K562 (cell line): Measurements from ENCODE around the gene SRY. TPM values are rescaled to one million over a fixed set of nuclear protein-coding genes. Genes with fewer than 3 reads are reported as not detected.

Source experiments
- KLF1 ChIP-seq: fragments of 450-650 bp; IDR thresholded peaks from 2 replicates; pipeline ENCODE4 v1.6.1; 2016; ENCODE audit warnings: missing genetic modification characterization, missing compliant biosample characterization
- THRAP3 ChIP-seq: fragments of 450-650 bp; IDR thresholded peaks from 2 replicates; pipeline ENCODE4 v1.6.1; 2016; ENCODE audit warnings: mild to moderate bottlenecking, inconsistent platforms, borderline replicate concordance
- polyA plus RNA-seq, 8 experiments: library from polyadenylated mRNA; depleted of rRNA in 4 of 8; stranded (reverse) in 5 of 8; unstranded in 3 of 8; fragments of >200 nt; fragmentation: Nextera tagmentation in 2 of 8; fragmentation: Illumina TruSeq in 1 of 8; extraction: Ambion mirVana in 2 of 8; extraction: Trizol in 1 of 8; gene quantifications; 2 replicates each; pipeline versions ENCODE4 v1.2.1 to v1.2.3, GENCODE V29; 2011 to 2014; ENCODE audit warnings: inconsistent platforms in 1 of 8, missing spikeins in 1 of 8
- small RNA-seq: library from RNA; depleted of rRNA; stranded (forward); fragments of <200 nt; gene quantifications from one replicate; pipeline ENCODE3, GENCODE V24; 2014
- total RNA-seq, 7 experiments: library from RNA; depleted of rRNA in 6 of 7; stranded (reverse); fragments of >200 nt in 6 of 7; fragmentation: Illumina TruSeq in 2 of 7; extraction: Trizol in 2 of 7; gene quantifications; 2 replicates each; pipeline versions ENCODE4 v1.2.1 to v1.2.3, GENCODE V29; 2011 to 2021; ENCODE audit warnings: low replicate concordance in 1 of 7
- TF ChIP-seq, protein P1 (sequence below): fragments of 250-450 bp; sonication (Bioruptor Pico); IDR thresholded peaks from 2 replicates; pipeline ENCODE4 v1.8.0; 2022; ENCODE audit warnings: inconsistent platforms

Gene SRY
- total and polyA plus RNA-seq, 9 of the 15 experiments (the other 6 are each of a cell fraction or from before 2014, with no cell fraction given): not detected

DNA sequence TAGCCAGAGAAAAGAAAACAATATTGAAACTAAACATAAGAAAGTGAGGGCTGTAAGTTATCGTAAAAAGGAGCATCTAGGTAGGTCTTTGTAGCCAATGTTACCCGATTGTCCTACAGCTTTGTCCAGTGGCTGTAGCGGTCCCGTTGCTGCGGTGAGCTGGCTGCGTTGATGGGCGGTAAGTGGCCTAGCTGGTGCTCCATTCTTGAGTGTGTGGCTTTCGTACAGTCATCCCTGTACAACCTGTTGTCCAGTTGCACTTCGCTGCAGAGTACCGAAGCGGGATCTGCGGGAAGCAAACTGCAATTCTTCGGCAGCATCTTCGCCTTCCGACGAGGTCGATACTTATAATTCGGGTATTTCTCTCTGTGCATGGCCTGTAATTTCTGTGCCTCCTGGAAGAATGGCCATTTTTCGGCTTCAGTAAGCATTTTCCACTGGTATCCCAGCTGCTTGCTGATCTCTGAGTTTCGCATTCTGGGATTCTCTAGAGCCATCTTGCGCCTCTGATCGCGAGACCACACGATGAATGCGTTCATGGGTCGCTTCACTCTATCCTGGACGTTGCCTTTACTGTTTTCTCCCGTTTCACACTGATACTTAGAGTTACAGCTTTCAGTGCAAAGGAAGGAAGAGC is 488 bp downstream of the SRY start (continued):
- TF ChIP-seq, protein P1, sequence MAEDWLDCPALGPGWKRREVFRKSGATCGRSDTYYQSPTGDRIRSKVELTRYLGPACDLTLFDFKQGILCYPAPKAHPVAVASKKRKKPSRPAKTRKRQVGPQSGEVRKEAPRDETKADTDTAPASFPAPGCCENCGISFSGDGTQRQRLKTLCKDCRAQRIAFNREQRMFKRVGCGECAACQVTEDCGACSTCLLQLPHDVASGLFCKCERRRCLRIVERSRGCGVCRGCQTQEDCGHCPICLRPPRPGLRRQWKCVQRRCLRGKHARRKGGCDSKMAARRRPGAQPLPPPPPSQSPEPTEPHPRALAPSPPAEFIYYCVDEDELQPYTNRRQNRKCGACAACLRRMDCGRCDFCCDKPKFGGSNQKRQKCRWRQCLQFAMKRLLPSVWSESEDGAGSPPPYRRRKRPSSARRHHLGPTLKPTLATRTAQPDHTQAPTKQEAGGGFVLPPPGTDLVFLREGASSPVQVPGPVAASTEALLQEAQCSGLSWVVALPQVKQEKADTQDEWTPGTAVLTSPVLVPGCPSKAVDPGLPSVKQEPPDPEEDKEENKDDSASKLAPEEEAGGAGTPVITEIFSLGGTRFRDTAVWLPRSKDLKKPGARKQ (CRISPR knock-in tag): no peak
- TF ChIP-seq THRAP3 (no peak), KLF1 (tag) (no peak)
- TF ChIP-seq, all 486 proteins: peak for 0

Small RNA genes lying within 50 kb of the gene (small RNA-seq; reads per million reads assigned to genes)
- gene RNU6-1334P (not detected), gene TOMM22P2 (not detected)

Other genes with a start within 250 kb of the SRY start
- not detected in 2 replicates for gene RPS4Y1, start 53.9 kb upstream of the SRY start, total RNA-seq (2014; rRNA removed)
- gene RPS4Y1, start 53.9 kb upstream of the SRY start, total RNA-seq (2014; rRNA removed; fragmentation: Illumina TruSeq; extraction: Trizol): not detected in 2 replicates
- not detected in 2 replicates for gene RPS4Y1, start 53.9 kb upstream of the SRY start, total RNA-seq (2015; rRNA removed; fragmentation: Illumina TruSeq; extraction: Trizol)
- 0.40 and 0.74 TPM in 2 replicates for gene RPS4Y1, start 53.9 kb upstream of the SRY start, total RNA-seq (2021)
- gene RPS4Y1, start 53.9 kb upstream of the SRY start, polyA plus RNA-seq (2011; rRNA removed): not detected in 2 replicates
- gene RPS4Y1, start 53.9 kb upstream of the SRY start, polyA plus RNA-seq (2014; fragmentation: Illumina TruSeq; extraction: Trizol): not detected in 2 replicates
- not detected for gene RPS4Y1, start 53.9 kb upstream of the SRY start, polyA plus RNA-seq (2014; fragmentation: Nextera tagmentation; extraction: Ambion mirVana)
- not detected in 2 replicates for gene RPS4Y1, start 53.9 kb upstream of the SRY start, polyA plus RNA-seq (2014; rRNA removed)
- not detected in 2 replicates for gene ZFY, start 147.7 kb upstream of the SRY start, total RNA-seq (2014; rRNA removed)
- not detected in 2 replicates for gene ZFY, start 147.7 kb upstream of the SRY start, total RNA-seq (2014; rRNA removed; fragmentation: Illumina TruSeq; extraction: Trizol)
- not detected in 2 replicates for gene ZFY, start 147.7 kb upstream of the SRY start, total RNA-seq (2015; rRNA removed; fragmentation: Illumina TruSeq; extraction: Trizol)
- gene ZFY, start 147.7 kb upstream of the SRY start, total RNA-seq (2021): not detected in 2 replicates
- not detected in 2 replicates for gene ZFY, start 147.7 kb upstream of the SRY start, polyA plus RNA-seq (2011; rRNA removed)
- gene ZFY, start 147.7 kb upstream of the SRY start, polyA plus RNA-seq (2014; fragmentation: Illumina TruSeq; extraction: Trizol): not detected in 2 replicates
- not detected for gene ZFY, start 147.7 kb upstream of the SRY start, polyA plus RNA-seq (2014; fragmentation: Nextera tagmentation; extraction: Ambion mirVana)
- not detected in 2 replicates for gene ZFY, start 147.7 kb upstream of the SRY start, polyA plus RNA-seq (2014; rRNA removed)